NCI-H1436 (cell line): Measurements from ENCODE around the gene FSTL1.

Source experiments
- DNase-seq: peaks from one replicate; lab custom pipeline; 2025; lab: John Stamatoyannopoulos, UW

Gene FSTL1

GRCh38 chr3:120440001-120440703 lies 10.6 kb downstream of the FSTL1 start:
- no peak for DNase-seq

GRCh38 chr3:120438665-120439370 lies 12.0 kb downstream of the FSTL1 start:
- no peak for DNase-seq

GRCh38 chr3:120438216-120438615 lies 12.6 kb downstream of the FSTL1 start:
- no peak for DNase-seq

GRCh38 chr3:120437559-120437958 lies 13.2 kb downstream of the FSTL1 start:
- no peak for DNase-seq

- no peak for DNase-seq
These were observed 14.2 kb downstream of the FSTL1 start for GRCh38 chr3:120436523-120437050.

GRCh38 chr3:120435621-120436020 lies 15.2 kb downstream of the FSTL1 start:
- no peak for DNase-seq

- no peak for DNase-seq
These were observed 17.0 kb downstream of the FSTL1 start for GRCh38 chr3:120433662-120434331.

- no peak for DNase-seq
These were observed 18.5 kb downstream of the FSTL1 start for GRCh38 chr3:120432150-120432860.

GRCh38 chr3:120429921-120430361 lies 20.9 kb downstream of the FSTL1 start:
- DNase-seq, result no peak

GRCh38 chr3:120428924-120429323 lies 21.9 kb downstream of the FSTL1 start:
- no peak for DNase-seq

GRCh38 chr3:120427201-120427600 lies 23.6 kb downstream of the FSTL1 start:
- DNase-seq, result no peak

GRCh38 chr3:120425572-120426250 lies 25.1 kb downstream of the FSTL1 start:
- no peak for DNase-seq

GRCh38 chr3:120424976-120425570 lies 25.7 kb downstream of the FSTL1 start:
- DNase-seq, result no peak

GRCh38 chr3:120424506-120424905 lies 26.3 kb downstream of the FSTL1 start:
- DNase-seq, result no peak

- DNase-seq, result no peak
These were observed 27.4 kb downstream of the FSTL1 start for GRCh38 chr3:120423432-120423831.

GRCh38 chr3:120421926-120422325 lies 28.9 kb downstream of the FSTL1 start:
- no peak for DNase-seq

- no peak for DNase-seq
These were observed 29.8 kb downstream of the FSTL1 start for GRCh38 chr3:120420928-120421551.

GRCh38 chr3:120420360-120420759 lies 30.4 kb downstream of the FSTL1 start:
- DNase-seq, result no peak

GRCh38 chr3:120419797-120420196 lies 31.0 kb downstream of the FSTL1 start:
- DNase-seq, result no peak

GRCh38 chr3:120418866-120419490 lies 31.8 kb downstream of the FSTL1 start:
- peak; percentile 75 for DNase-seq
